ENCODE data around the gene NRIP1. TPM values are rescaled to one million over a fixed set of nuclear protein-coding genes. Genes with fewer than 3 reads are reported as not detected.

NRIP1 gene
- total and polyA plus RNA-seq, 7 donors: 10.2 to 35.3 (median 26.3) TPM

DNA sequence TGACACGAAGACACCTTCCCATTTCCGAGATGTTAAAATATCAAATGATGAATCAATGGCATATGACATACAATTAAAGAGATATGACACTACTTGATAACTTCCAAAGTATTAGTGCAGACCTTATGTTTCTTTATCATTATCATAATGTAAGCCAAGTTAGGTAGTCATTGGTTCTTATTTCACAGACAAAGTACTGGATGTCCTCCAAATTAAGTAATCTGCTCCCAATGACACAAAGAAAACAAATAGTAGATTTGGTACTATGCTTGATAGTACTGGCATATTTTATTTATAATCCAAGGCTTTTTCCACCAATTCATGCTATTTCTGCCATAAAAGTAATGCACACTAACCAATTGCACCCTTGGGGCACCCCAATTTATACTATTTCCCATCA, 11.9 kb upstream of the NRIP1 start:
- H3K9me3 ChIP-seq: no peaks in the 10 kb centered on the region
- H3K27me3 ChIP-seq: no peaks in the 10 kb centered on the region
- no peaks in the 10 kb centered on the region for H3K4me1 ChIP-seq
- TF ChIP-seq, protein P1, sequence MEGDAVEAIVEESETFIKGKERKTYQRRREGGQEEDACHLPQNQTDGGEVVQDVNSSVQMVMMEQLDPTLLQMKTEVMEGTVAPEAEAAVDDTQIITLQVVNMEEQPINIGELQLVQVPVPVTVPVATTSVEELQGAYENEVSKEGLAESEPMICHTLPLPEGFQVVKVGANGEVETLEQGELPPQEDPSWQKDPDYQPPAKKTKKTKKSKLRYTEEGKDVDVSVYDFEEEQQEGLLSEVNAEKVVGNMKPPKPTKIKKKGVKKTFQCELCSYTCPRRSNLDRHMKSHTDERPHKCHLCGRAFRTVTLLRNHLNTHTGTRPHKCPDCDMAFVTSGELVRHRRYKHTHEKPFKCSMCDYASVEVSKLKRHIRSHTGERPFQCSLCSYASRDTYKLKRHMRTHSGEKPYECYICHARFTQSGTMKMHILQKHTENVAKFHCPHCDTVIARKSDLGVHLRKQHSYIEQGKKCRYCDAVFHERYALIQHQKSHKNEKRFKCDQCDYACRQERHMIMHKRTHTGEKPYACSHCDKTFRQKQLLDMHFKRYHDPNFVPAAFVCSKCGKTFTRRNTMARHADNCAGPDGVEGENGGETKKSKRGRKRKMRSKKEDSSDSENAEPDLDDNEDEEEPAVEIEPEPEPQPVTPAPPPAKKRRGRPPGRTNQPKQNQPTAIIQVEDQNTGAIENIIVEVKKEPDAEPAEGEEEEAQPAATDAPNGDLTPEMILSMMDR (IDR thresholded peaks at IDR 0.05): no peak
- TF ChIP-seq EP300 (IDR thresholded peaks at IDR 0.05): no peak
- TF ChIP-seq POLR2A (IDR thresholded peaks at IDR 0.05): no peak
- TF ChIP-seq POLR2AphosphoS5 (IDR thresholded peaks at IDR 0.05): no peak
- intact Hi-C loops (cut with DNase I): no loop called here
- no peak overlapping the region for H3K27ac ChIP-seq
- WGBS, 2 donors: 94% methylated on average over 2 of the region's 2 CpGs
- H3K36me3 ChIP-seq: no peaks in the 10 kb centered on the region
- no peak for DNase-seq
- H3K4me3 ChIP-seq: no peak overlapping the region

GRCh38 chr21:15071009-15071408, 6.2 kb upstream of the NRIP1 start:
- intact Hi-C loops (cut with DNase I): no loop called here
- TF ChIP-seq EP300 (IDR thresholded peaks at IDR 0.05): no peak
- no peak for TF ChIP-seq POLR2A (IDR thresholded peaks at IDR 0.05)
- TF ChIP-seq, protein P1 (IDR thresholded peaks at IDR 0.05): no peak
- no peak for TF ChIP-seq POLR2AphosphoS5 (IDR thresholded peaks at IDR 0.05)
- no peaks in the 10 kb centered on the region for H3K27me3 ChIP-seq
- peaks cover 0 to 7% (median 2%) of the 10 kb centered on the region in 4 donors for H3K4me1 ChIP-seq
- H3K27ac ChIP-seq: no peak overlapping the region
- whole genome bisulfite sequencing, 2 donors: 94 to 95% methylated on average over 6 of the region's 6 CpGs
- H3K9me3 ChIP-seq: no peaks in the 10 kb centered on the region
- no peaks in the 10 kb centered on the region for H3K36me3 ChIP-seq
- DNase-seq: no peak
- no peak overlapping the region for H3K4me3 ChIP-seq

DNA sequence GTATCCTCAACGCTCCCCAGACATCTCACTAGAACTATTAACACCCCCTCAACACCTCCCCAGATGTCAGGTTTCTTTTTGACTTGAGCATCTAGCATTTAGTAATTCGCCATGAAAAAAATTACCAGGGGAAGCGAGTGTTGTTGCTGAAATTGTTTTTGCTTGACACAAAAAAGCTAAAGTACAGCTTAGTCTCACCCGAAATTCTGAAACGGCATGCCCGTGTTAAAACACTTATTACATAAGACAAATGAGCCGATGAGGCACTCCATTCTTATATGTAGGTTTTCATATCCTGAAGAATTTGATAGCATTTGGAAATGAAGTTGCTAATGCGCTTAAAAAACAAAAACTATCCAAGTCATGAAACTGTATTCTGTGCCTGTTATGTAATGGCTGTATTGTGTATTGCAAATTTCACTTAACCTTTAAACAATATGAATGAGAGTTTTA, 1.3 kb upstream of the NRIP1 start:
- no peak for DNase-seq
- Histone ChIP-seq H3K27ac (peak overlapping the region; percentile 96 to 99 (median 98)), H3K36me3 (no peaks in the 10 kb centered on the region), H3K4me1 (peaks cover 0 to 30% (median 17%) of the 10 kb centered on the region in 4 donors), H3K9me3 (no peaks in the 10 kb centered on the region), H3K4me3 (peak overlapping the region; percentile 74 to 97 (median 96)), H3K27me3 (no peaks in the 10 kb centered on the region)
- no peak for TF ChIP-seq POLR2A (IDR thresholded peaks at IDR 0.05)
- TF ChIP-seq POLR2AphosphoS5 (IDR thresholded peaks at IDR 0.05): no peak
- TF ChIP-seq EP300 (IDR thresholded peaks at IDR 0.05): no peak
- TF ChIP-seq, protein P1 (IDR thresholded peaks at IDR 0.05): no peak
- intact Hi-C loops (cut with DNase I): loop anchor here (5.0 to 10.0 kb wide), 3 partner anchors 59 to 379 kb away; no protein-coding TSS in a partner anchor
- WGBS, 2 donors: 1% methylated on average over 8 of the region's 8 CpGs

DNA sequence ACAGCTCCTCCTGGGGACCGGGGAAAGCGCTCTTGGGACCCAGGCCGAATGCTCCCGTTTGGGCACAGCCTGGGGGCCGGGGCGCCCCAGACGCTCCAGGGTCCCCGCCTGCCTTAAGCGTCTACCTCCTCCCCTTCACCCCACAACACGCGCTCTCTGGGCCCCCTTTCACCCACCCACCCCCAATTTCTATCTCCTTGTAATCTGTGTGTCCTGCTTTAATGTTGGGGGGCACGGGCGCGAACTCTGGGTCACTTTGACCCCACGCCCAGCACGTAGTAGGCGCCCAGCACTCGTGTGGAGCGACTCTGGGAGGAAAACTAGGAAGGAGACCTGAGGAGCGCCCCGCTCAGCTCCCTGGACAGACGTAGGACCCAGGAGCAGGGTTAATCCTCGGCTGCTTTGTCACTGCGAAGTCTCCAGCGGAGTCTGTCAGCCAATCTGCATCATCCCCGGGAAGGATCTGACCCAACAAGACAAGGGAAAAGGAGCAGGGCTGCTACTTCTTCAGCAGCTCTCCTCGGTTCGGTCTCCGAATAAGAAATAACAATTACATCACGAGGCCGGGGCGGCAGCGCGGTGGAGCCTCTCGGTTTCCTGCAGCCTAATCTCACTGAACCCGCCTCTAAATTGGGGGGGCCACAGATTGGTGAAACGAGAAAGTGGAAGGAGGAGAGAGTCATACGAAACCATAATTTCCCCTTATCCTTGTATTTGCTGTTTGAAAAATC, 757 bp upstream of the NRIP1 start:
- no peaks in the 10 kb centered on the region for H3K36me3 ChIP-seq
- peak overlapping the region; percentile 96 to 99 (median 98) for H3K27ac ChIP-seq
- peak overlapping the region; percentile 74 to 97 (median 96) for H3K4me3 ChIP-seq
- H3K4me1 ChIP-seq: peaks cover 0 to 36% (median 22%) of the 10 kb centered on the region in 4 donors
- no peaks in the 10 kb centered on the region for H3K27me3 ChIP-seq
- intact Hi-C loops (cut with DNase I): loop anchor here (2.0 to 10.0 kb wide), 5 partner anchors 58 to 683 kb away; partner anchors contain the start of gene HSPA13
- DNase-seq: peak; percentile 93
- TF ChIP-seq EP300 (IDR thresholded peaks at IDR 0.05) (no peak), POLR2AphosphoS5 (IDR thresholded peaks at IDR 0.05) (peak; percentile 77 to 92 (median 90)), POLR2A (IDR thresholded peaks at IDR 0.05) (peak; percentile 50 to 77)
- TF ChIP-seq, protein P1 (IDR thresholded peaks at IDR 0.05): no peak
- no peaks in the 10 kb centered on the region for H3K9me3 ChIP-seq
- 0% methylated on average over 38 of the region's 38 CpGs for WGBS, 2 donors
